Small intestine (tissue), 7 donors: ENCODE data around the gene ZDHHC14. TPM values are rescaled to one million over a fixed set of nuclear protein-coding genes. Genes with fewer than 3 reads are reported as not detected.

Experiments
- DNase-seq, 2 donors: peaks; one replicate each; pipeline versions ENCODE4 v3.0.0 to v3.0.0-alpha.2; 2013
- FAIRE-seq: peaks from 2 replicates; lab custom pipeline; 2012; peaks lifted over from hg19 to GRCh38; lab: Jason Lieb, UNC
- H3K27ac ChIP-seq, 3 donors: one replicate each; pipeline ENCODE4 v1.5.1; 2013; ENCODE audit warnings: low read length in 2 of 3, mild to moderate bottlenecking in 2 of 3, control low read depth in 1 of 3, inconsistent platforms in 1 of 3, low read depth in 1 of 3, moderate library complexity in 1 of 3
- H3K27me3 ChIP-seq, 3 donors: one replicate each; pipeline ENCODE4 v1.6.1; 2013; ENCODE audit warnings: low read length in 3 of 3, inconsistent platforms in 1 of 3; ENCODE audit not compliant: control insufficient read depth in 3 of 3, insufficient read depth in 3 of 3
- H3K36me3 ChIP-seq, 3 donors: one replicate each; pipeline ENCODE4 v1.6.1; 2013; ENCODE audit warnings: low read length in 3 of 3, inconsistent platforms in 1 of 3, low read depth in 1 of 3, mild to moderate bottlenecking in 1 of 3, moderate library complexity in 1 of 3; ENCODE audit not compliant: control insufficient read depth in 3 of 3, insufficient read depth in 2 of 3
- H3K4me1 ChIP-seq, 3 donors: one replicate each; pipeline ENCODE4 v1.6.1; 2013; ENCODE audit warnings: low read length in 2 of 3, inconsistent platforms in 1 of 3, low read depth in 1 of 3, mild to moderate bottlenecking in 1 of 3, moderate library complexity in 1 of 3; ENCODE audit not compliant: control insufficient read depth in 3 of 3, insufficient read depth in 2 of 3
- H3K4me3 ChIP-seq, 3 donors: one replicate each; pipeline ENCODE4 v1.5.1; 2013; ENCODE audit warnings: low read length in 3 of 3, control low read depth in 1 of 3, inconsistent platforms in 1 of 3, low read depth in 1 of 3, mild to moderate bottlenecking in 1 of 3, moderate library complexity in 1 of 3
- H3K9me3 ChIP-seq, 2 donors: one replicate each; pipeline ENCODE4 v1.6.1; 2013; ENCODE audit warnings: low read depth in 1 of 2, low read length in 1 of 2; ENCODE audit not compliant: control insufficient read depth in 2 of 2, insufficient read depth in 1 of 2
- WGBS, 3 donors: extraction: QIAGEN DNeasy Blood & Tissue Kit; methylation state at CpG; one replicate each; pipeline ENCODE4 v1.1.7; 2013; 5-methylcytosine and 5-hydroxymethylcytosine counted together
- polyA plus RNA-seq, 4 donors: library from polyadenylated mRNA; stranded (reverse) in 3 of 4; unstranded in 1 of 4; fragments of 200-250 nt in 3 of 4; fragments of 120-200 nt in 1 of 4; gene quantifications; one replicate each; pipeline versions ENCODE4 v1.2.1 to v1.2.3, GENCODE V29; 2013
- donor health status: healthy with polysubstance abuse.
- donor health status: control.
- donor health status: control.
- donor health status: Bipolar disorder and iron deficiency.
- donor health status: healthy.

Gene ZDHHC14
- polyA plus RNA-seq, 4 donors, result 3.4 to 27.7 (median 10.3) TPM

GRCh38 chr6:157492741-157493140 lies 111.8 kb downstream of the ZDHHC14 start:
- WGBS, 3 donors, result 95 to 100% (median 97%) methylated on average over 3 of the region's 3 CpGs
- FAIRE-seq, result no peak
- peaks cover 0 to 10% of the 10 kb centered on the region in 2 donors for H3K9me3 ChIP-seq

GRCh38 chr6:157493173-157493572 lies 112.2 kb downstream of the ZDHHC14 start:
- no peak for FAIRE-seq
- Histone ChIP-seq H3K4me1 (peaks cover 0 to 2% (median 0%) of the 10 kb centered on the region in 3 donors), H3K9me3 (peaks cover 0 to 10% of the 10 kb centered on the region in 2 donors), H3K27me3 (no peaks in the 10 kb centered on the region), H3K4me3 (no peak overlapping the region), H3K27ac (no peak overlapping the region), H3K36me3 (peaks cover 0 to 22% (median 0%) of the 10 kb centered on the region in 3 donors)
- WGBS, 3 donors, result 93 to 95% (median 93%) methylated on average over 11 of the region's 11 CpGs
- DNase-seq, result no peak

More at GRCh38 chr6:157492741-157493140, 111.8 kb downstream of the ZDHHC14 start:
- no peaks in the 10 kb centered on the region for H3K27me3 ChIP-seq
- peaks cover 0 to 26% (median 0%) of the 10 kb centered on the region in 3 donors for H3K36me3 ChIP-seq
- peaks cover 0 to 2% (median 0%) of the 10 kb centered on the region in 3 donors for H3K4me1 ChIP-seq
- H3K4me3 ChIP-seq, result no peak overlapping the region
- DNase-seq, result no peak
- no peak overlapping the region for H3K27ac ChIP-seq

- no peak for FAIRE-seq
- no peaks in the 10 kb centered on the region for H3K27me3 ChIP-seq
- no peak overlapping the region for H3K27ac ChIP-seq
- peaks cover 0 to 2% (median 0%) of the 10 kb centered on the region in 3 donors for H3K4me1 ChIP-seq
- DNase-seq, result no peak
- whole genome bisulfite sequencing, 3 donors, result 91 to 96% (median 96%) methylated on average over 10 of the region's 10 CpGs
- no peak overlapping the region for H3K4me3 ChIP-seq
- peaks cover 0 to 22% (median 0%) of the 10 kb centered on the region in 3 donors for H3K36me3 ChIP-seq
- H3K9me3 ChIP-seq, result peaks cover 0 to 10% of the 10 kb centered on the region in 2 donors
Observed at GRCh38 chr6:157493576-157493975, 112.6 kb downstream of the ZDHHC14 start.

- Histone ChIP-seq H3K9me3 (peaks cover 0 to 13% of the 10 kb centered on the region in 2 donors), H3K27ac (no peak overlapping the region), H3K27me3 (no peaks in the 10 kb centered on the region), H3K4me3 (no peak overlapping the region), H3K4me1 (peaks cover 0 to 2% (median 0%) of the 10 kb centered on the region in 3 donors), H3K36me3 (peaks cover 0 to 22% (median 0%) of the 10 kb centered on the region in 3 donors)
- 86 to 90% (median 90%) methylated on average over 6 of the region's 6 CpGs for WGBS, 3 donors
- FAIRE-seq (no peak), DNase-seq (no peak)
Observed at GRCh38 chr6:157494132-157494710, 113.2 kb downstream of the ZDHHC14 start.

- no peak for FAIRE-seq
- Histone ChIP-seq H3K4me3 (no peak overlapping the region), H3K36me3 (peaks cover 0 to 19% (median 0%) of the 10 kb centered on the region in 3 donors), H3K27me3 (no peaks in the 10 kb centered on the region), H3K4me1 (no peaks in the 10 kb centered on the region), H3K9me3 (peaks cover 0 to 16% of the 10 kb centered on the region in 2 donors), H3K27ac (no peak overlapping the region)
- no peak for DNase-seq
- WGBS, 3 donors, result 89 to 97% (median 95%) methylated on average over 5 of the region's 5 CpGs
Observed at GRCh38 chr6:157496534-157497095, 115.6 kb downstream of the ZDHHC14 start.

GRCh38 chr6:157497579-157497978 lies 116.6 kb downstream of the ZDHHC14 start:
- Histone ChIP-seq H3K27me3 (no peaks in the 10 kb centered on the region), H3K4me3 (no peak overlapping the region), H3K9me3 (peaks cover 0 to 16% of the 10 kb centered on the region in 2 donors), H3K27ac (no peak overlapping the region), H3K4me1 (no peaks in the 10 kb centered on the region), H3K36me3 (peaks cover 0 to 19% (median 0%) of the 10 kb centered on the region in 3 donors)
- 94 to 96% (median 95%) methylated on average over 2 of the region's 2 CpGs for WGBS, 3 donors
- DNase-seq (no peak), FAIRE-seq (no peak)

GRCh38 chr6:157498817-157499216 lies 117.8 kb downstream of the ZDHHC14 start:
- Histone ChIP-seq H3K27ac (no peak overlapping the region), H3K27me3 (no peaks in the 10 kb centered on the region), H3K36me3 (peaks cover 0 to 13% (median 0%) of the 10 kb centered on the region in 3 donors), H3K9me3 (peaks cover 0 to 16% of the 10 kb centered on the region in 2 donors), H3K4me1 (no peaks in the 10 kb centered on the region), H3K4me3 (no peak overlapping the region)
- FAIRE-seq, result no peak
- WGBS, 3 donors, result 85 to 97% (median 87%) methylated on average over 2 of the region's 2 CpGs
- DNase-seq, result no peak

GRCh38 chr6:157500022-157500421 lies 119.0 kb downstream of the ZDHHC14 start:
- Histone ChIP-seq H3K27me3 (no peaks in the 10 kb centered on the region), H3K4me1 (no peaks in the 10 kb centered on the region), H3K9me3 (peaks cover 0 to 23% of the 10 kb centered on the region in 2 donors), H3K36me3 (peaks cover 0 to 12% (median under 1%) of the 10 kb centered on the region in 3 donors), H3K4me3 (no peak overlapping the region), H3K27ac (no peak overlapping the region)
- FAIRE-seq, result no peak
- no peak for DNase-seq
- 90% methylated on average over 1 of the region's 1 CpG for WGBS, 3 donors
